GM18870 (cell line): ENCODE results near the gene TUBGCP2.
"Not testable (repeated sequence)": the region's sequence is repeated elsewhere in the genome, so short reads cannot be mapped to it uniquely, and the experiment has no call there.

ENCODE experiments used
- ATAC-seq: cut with Tn5 transposase; IDR thresholded peaks from one replicate; pipeline ENCODE4 v1.9.1; 2021; ENCODE audit warnings: moderate library complexity; ENCODE audit not compliant: unreplicated experiment

TUBGCP2 gene

DNA sequence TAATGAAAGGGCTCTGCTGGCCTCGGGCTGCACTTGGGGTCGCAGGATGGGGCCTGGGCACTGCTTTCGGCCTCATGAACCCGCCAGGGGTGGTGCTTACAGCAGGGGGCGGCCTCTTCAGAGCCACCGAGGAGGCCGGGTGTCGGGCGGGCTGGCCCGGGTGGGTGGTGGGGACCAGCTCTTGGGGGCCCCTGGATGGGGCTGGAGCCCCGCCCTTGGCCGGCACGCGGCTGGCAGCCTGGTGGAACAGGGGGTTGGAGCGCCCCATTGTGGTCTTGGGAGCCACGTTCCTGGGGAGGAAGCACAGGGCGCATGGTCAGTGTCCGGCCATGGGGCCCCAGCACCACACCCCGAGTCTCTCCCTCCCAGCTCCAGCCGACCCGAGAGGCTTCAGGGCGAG is 40.8 kb downstream of the TUBGCP2 start:
- no peak for ATAC-seq

DNA sequence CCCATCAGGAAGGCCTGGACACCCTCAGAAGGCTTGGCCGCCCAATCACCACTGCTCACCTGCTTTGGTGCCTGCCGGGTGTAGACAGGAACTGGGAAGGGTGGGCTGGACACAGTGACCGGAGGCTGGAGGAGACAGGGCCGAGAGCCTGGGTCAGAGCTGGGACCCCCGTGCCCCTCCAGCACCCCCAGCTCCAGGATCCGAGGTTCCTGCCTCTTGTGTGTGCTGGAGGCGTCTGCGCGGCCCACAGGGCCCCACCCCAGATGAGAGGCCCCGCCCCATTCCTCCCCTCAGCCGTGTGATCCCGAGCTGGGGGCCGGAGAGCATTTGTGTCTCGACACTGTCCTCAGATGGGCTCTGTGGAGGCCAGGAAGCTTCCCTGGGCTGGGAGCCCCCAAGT is 41.4 kb downstream of the TUBGCP2 start:
- no peak for ATAC-seq

DNA sequence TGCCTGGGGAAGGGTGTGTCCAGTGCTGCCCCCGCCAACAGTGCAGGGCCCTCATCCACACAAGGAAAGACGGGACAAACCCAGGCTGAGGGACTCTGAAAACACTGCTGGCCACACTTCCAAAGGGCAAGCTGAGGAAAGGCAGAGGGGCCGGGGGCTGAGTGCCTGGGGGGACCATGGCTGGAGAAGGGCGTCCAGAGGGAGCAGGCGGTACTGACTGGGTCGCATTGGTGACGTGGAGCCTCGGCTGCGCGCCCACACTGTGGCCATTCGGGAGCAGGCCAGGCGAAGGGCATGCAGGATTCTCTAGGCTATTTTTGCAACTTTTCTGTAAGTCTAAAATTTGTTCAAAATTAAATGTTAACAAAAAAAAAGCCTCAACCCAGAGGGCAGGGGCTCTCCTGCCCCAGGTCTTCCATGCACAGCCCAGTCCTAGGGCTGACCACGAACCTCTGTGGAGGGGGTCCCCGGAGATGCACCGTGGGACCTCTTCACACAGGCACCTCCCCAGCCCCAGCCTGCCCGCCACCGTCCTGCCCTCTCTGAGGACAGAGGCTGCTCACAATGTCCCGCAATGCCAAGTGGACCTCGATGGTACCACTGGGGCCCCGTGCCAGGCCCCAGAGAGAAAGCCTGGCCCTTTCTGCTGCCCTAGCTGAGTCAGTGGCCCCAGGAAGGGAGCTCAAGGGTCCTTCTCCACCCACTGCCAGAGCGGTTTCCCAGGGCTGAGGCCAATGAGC is 42.4 kb downstream of the TUBGCP2 start:
- ATAC-seq: no peak

DNA sequence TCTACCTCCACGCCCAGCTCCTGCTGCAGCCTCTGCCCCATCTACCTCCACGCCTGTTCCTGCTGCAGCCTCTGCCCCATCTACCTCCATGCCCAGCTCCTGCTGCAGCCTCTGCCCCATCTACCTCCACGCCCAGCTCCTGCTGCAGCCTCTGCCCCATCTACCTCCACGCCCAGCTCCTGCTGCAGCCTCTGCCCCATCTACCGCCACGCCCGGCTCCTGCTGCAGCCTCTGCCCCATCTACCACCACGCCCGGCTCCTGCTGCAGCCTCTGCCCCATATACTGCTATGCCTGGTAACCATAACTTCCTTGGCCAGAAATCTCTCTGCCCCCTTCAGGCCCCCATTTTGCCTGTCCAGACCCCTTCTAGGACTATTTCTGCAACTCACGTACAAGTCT is 43.6 kb downstream of the TUBGCP2 start:
- ATAC-seq: not testable (repeated sequence)

DNA sequence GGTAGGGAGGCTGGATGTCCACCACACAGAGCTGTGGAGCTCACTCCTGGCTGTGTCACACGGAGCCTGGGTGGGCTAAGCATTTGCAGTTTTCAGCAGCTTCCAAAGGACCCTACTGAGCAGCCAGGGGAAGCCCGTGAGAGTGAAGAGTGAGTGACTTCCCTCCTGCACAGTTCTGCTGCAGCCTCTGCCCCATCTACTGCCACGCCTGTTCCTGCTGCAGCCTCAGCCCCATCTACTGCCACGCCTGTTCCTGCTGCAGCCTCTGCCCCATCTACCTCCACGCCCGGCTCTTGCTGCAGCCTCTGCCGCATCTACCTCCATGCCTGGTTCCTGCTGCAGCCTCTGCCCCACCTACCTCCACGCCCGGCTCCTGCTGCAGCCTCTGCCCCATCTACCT is 44.2 kb downstream of the TUBGCP2 start:
- ATAC-seq: no peak

DNA sequence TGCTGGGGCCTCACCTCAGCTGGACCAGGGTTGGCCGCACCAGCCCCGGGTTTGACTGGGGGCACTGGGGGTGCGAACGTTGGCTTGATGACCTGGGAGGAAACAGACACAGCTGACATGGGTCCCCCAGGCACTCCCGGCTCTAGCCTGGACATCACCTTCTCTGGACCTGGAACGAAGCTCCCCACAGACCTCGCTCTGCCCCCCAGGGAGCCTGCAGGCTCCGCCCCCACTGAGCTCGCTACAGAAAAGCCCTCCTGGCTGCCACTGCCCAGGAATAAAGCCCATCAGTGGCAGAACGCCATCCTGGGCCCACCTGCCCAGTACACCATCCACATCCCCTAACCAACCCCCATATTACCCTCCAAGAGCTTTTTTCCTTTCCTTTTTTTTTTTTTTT is 45.0 kb downstream of the TUBGCP2 start:
- no peak for ATAC-seq

DNA sequence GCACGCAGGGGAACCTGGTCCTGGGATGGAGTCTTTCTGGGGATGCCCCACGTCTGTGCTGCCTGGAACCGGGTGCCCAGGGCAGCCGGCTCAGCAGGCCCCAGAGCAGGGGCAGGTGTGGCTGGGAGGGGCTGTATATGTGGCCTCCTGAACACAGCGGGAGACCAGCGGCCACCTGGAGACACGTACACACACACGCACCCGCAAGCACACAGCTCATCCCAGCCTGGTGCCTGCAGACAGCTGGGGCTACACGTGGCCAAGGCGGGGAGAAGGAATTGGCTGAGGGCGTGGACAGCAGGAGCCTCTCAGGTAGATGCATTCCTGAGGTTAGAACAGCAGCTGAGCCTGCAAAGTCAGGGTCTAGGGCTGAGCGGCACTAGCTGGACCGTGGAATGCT is 46.0 kb downstream of the TUBGCP2 start:
- no peak for ATAC-seq

DNA sequence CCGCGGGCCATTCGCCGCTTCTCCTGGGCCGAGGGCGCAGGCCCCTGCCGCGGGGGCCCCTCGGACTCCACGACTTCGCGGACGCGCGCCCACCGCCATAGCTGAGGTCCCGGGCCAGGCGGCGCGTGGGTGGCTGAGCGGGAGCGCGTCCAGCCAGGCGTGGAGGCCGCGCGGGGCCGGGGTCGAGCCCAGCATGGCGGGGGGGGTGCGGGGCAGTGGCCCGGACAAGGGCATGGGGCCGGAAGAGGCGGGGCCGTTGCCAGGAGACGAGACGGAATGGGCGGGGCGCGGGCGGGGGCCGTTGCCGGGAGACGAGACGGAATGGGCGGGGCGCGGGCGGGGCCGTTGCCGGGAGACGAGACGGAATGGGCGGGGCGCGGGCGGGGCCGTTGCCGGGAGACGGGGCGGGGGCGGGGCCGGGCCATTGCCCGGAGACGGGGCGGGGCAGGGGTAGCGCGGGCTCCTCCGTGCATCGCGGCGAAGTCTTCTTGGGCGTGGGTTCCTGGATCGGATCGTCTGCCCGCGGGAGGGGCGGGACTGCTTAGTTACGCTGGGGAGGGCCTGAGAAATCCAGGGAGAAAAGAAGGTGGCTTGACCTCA is 46.8 kb downstream of the TUBGCP2 start:
- ATAC-seq: no peak

DNA sequence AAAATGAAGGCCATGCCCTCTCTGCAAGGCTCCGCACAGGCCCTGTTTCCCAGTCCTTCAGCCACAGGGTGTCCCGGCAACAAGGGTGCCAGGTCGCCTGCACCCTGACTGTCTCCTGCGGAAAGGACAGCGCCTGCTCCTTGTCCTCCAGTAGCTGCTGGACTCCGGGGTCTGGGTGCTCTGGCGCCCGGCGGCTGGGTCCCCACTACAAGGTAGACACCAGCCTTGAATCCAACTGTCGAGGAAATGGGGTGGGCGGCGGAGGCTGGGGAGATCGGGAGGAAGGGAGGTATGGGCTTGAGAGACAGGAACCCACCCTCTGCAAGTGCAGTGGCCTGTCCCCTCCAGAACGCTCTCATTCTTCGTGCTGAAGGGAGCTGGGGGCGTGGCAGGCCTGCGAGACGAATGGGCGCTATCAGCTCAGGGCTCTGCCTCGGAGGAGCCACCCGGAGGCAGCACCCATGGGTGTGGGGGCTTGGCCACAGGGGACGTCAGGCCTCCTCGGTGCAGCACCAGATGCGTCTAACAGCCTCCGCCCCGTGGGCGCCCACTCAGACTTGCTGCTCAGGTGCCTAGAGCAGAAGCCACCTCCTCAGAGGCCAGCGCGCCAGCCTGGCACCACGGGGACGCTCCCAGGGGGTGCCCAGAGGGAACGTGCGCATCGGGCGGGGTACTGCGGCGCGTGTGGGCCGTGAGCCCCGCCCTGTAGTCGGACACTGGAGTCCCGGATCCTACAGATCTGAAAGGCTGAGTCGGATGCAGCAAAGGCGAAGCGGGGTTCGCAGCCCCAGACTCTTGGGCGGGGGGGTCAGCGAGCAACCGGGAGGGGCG is 47.6 kb downstream of the TUBGCP2 start:
- no peak for ATAC-seq

DNA sequence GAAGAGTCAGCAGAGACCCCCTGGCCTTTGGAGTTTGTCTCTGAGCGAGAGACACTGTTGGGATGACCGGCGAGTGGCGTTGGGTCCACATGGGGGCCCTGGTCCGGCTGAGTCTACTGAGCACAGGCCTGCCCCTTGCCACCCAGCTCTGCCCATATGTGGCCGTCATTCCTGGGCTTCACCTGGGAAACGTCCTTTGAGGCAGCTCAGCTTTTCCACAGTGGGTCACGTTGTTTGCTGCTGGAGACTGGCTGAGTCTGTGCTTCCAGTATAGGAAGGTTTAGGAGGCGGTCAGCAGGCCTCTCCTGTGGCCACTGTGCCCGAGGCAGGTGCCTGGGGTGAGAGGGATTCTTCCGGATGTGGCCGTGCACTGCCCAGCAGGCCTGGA is 49.1 kb downstream of the TUBGCP2 start:
- no peak for ATAC-seq

DNA sequence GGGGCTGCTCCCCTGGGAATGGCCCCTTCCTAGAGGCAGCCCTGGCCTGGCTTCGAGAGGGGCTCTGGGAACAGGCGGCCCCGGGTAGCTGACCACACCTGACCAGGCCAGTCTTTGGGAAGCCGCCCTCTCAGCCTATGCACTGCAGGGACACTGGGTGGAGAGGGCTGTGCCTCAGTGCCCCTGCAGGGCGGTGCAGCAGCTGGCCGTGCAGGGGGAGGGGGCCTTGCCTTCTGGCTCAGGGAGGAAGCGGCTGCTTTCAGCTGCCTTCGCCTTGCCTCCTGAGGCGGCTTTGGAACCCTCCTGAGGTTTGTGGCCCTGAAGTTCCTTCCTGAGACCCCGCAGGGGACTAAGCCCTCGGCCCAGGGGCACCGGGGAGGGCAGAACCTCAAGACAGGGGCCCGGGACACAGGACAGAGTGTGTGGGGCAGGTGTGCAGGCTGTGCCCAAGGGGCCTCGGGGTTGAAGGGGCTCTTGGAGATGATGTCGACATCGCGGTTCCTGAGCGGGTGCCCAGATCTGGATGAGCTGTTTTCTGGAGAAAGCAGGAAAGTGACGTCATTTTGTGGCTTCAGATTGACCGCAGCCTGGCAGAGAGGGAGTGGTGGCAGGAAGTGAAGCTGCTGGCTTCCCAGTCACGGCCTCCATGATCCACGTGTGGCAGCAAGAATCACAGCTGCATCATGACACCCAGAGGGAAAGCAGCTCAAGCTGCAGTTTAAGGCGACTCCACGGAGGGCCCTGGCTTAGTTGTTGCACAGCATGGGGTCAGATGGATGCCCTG is 49.7 kb downstream of the TUBGCP2 start:
- no peak for ATAC-seq

DNA sequence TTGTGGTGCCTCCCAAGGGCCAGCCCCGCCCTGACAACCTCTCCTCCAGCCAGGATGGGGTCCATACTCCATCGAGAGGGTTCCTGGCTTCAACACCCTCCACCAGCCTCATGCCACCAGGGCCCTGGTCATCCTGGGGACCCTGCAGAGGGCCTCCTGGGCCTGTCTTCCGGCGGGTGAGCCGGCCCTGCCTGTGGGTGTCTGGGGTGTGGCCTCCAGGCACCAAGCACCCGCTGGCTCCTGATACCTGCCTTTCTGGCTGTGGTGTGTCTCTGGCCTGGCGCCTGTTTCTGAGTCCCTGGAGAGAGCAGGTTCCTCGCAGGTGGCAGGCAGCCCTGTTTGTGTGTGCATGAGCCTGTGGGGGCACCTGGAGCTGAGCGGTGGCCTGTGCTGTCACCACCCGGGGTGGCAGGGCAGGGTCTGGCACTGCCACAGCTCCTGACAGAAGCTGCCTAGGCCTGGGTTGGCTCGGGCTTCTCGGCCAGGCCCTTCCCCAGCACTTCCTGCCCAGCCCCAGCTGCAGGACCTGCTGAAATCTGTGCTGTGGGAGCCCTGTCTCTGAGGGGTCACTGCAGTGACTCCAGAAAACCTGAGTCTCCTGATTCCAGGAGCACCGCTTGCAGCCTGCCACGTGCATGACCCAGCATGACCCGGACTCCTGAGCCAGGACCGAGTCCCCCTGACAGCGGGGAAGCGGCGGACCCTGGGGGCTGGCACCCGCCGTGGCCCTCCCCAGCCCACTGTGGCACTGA is 50.4 kb downstream of the TUBGCP2 start:
- ATAC-seq: no peak

DNA sequence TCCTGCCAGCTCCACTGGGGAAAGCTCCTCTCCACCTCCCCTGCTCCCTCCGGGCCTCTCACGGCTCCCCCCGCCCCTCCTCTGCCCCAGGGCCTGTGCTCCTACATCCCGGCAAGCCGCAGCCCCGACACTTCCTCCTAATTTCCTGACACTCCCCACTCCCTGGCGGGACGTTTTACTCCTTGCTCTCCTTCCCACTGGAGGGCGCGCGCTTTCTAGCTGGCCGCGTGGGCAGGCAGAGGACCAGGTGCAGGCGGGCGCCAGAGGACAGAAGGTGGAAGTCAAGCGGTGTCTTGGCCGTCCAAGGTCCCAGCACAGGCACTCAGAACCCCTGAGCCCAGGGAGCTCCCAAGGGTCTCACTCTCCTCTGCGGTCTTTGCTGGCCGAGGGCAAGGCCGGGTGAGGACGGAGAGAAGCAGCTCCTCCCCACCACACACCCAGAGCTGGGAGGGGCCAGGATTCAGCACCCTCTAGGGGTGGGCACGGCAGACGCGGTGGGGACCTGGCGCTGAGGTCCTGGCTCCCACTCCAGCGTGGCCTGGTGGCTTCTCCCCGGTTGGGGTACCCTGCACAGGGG is 51.1 kb downstream of the TUBGCP2 start:
- no peak for ATAC-seq

DNA sequence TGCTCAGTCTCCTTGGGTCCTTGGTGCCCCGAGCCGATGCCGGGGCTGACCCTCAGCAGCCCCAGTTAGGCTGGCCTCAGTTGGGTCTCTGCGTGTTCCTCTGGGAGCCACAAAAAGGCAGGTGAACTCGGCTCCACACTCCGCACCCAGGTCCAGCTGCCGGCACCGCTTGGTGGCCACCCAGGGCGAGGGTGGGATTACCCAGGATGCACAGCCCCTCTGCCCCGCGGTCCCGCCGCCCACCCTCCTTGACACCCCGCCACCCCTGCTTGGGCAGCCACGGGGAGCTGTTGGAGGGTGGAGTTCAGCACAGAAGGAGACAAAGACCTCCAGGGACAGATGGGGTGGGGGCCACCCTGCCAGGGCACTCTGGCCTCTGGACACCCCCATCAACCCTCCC is 53.3 kb downstream of the TUBGCP2 start:
- ATAC-seq: no peak

DNA sequence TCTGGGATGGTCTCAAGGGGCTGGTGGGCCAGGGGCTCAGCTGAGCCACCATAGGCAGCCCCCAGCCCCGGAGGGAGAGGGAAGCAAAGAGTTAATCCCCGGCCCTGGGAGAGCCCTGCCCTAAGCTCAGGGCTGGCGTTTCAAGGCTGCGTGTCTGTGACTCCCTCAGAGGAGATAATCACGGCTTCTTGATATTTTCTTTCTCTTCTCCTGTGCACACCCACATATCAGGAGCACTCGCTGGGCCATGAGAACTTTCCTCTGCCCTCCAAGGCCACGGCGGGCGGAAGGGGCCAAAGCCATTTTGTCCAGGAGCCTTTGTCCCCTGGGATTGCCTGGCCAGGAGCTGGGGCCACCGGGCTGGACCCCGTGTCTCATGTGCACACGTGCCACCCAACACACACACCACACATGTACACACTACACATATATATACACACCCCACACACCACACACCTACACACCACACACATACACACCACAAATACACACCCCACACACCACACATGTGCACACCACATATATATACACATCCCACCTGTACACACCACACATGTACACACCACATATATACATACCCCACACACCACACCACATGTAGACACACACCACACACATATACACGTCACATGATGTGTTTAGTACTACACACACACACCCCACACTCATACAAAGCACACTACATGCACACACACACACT is 54.1 kb downstream of the TUBGCP2 start:
- no peak for ATAC-seq

DNA sequence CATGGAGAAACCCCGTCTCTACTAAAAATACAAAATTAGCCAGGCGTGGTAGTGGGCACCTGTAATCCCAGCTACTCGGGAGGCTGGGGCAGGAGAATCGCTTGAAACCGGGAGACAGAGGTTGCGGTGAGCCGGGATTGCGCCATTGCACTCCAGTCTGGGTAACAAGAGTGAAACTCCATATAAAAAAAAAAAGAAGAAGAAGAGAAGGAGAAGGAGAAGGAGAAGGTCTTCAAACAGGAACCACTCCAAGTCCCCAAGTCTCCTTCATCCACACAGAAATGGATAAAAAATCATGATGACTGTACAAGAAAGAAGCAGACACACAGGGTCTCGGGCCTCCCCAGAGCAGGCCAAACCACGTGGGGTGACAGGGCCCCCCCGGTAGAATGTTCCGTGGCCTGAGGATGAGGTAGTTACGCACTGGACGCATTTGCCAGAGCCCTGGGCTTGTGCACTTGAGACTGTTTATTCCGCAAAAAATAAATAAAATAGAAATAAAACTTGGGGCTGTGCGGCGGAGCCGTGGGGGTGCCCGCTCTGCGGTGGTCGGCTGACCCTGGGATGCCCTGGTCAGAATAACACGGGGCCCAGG is 55.2 kb downstream of the TUBGCP2 start:
- no peak for ATAC-seq

DNA sequence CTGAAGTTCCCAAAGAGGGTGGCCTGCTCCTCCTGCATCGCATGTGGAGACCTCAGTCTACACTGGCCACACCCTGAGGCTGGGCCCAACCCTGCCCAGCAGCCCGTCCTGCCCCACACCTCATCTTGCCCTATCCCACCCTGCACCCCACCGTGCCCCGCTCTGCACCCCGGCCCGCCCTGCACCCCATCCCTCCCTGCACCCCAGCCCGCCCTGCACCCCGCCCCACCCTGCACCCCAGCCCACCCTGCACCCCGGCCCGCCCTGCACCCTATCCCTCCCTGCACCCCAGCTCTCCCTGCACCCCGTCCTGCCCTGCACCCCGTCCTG is 56.5 kb downstream of the TUBGCP2 start:
- no peak for ATAC-seq

DNA sequence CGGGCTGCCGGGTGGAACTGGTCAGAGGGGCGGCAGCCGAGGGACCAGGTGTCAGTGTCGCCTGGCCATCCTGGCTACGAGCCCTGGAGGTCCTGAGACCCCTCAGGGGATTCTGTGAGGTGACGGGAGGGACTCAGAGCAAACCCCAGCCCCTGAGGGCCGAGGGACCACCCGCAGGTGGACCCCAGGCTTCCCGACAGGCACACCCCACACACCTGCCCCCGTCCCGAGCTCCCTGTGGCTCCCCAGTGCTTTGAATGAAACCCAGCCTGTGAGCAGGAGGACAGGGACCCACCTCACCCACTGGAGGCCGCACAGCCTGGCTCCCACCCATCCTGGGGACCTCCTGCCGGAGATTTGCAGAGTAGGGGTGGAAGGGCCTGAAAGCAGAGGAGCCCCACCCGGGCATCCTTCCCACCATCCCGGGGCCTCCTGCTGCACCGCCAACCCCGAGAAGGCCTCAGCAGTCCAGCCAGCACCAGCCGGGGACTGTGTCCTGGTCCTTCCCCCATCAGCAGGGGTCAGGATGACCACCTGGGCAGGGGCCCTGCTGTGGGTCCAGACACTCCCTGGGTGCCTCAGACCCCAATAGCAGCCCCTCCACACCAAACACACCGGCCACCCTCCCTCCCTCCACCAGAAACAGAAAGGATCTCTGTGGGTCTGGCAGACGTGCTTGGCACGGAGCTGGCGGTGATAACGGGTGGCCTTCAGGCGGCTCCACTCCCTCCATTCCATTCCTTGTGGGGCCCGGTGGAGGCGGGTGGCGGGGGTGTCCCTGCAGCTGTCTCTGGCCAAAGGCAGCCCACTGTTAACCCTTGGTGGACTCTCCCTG is 57.1 kb downstream of the TUBGCP2 start:
- no peak for ATAC-seq
